OCI-LY7 (cell line): ENCODE results near the gene DHRSX. TPM values are rescaled to one million over a fixed set of nuclear protein-coding genes. Genes with fewer than 3 reads are reported as not detected.

Source experiments
- BruUV-seq: library from RNA; stranded (reverse); fragments of 400-500 nt; replicated peaks from 2 replicates; lab custom pipeline; 2021; lab: Mats Ljungman, UMichigan
- CTCF ChIA-PET: fragments of 300-600 bp; sonication (Branson Sonifier 250); formaldehyde crosslinking; loops from one replicate; lab custom pipeline; 2022; ENCODE audit warnings: antibody characterized with exemption; ENCODE audit not compliant: unreplicated experiment; lab: Charles Lee
- POLR2A ChIA-PET: fragments of 300-600 bp; sonication (Branson Sonifier 250); formaldehyde crosslinking; loops from one replicate; lab custom pipeline; 2022; ENCODE audit warnings: antibody characterized with exemption; lab: Charles Lee
- DNase-seq: peaks from one replicate; pipeline ENCODE4 v3.0.0-alpha.2; 2015; ENCODE audit warnings: low spot score
- H2AFZ ChIP-seq: fragments of 200-600 bp; sonication (generic), shearing (Covaris generic); 2 replicates; pipeline ENCODE4 v1.6.1; 2014; ENCODE audit warnings: mild to moderate bottlenecking, antibody characterized with exemption, low read length, moderate library complexity
- H3K27ac ChIP-seq: fragments of 200-600 bp; sonication (generic); 2 replicates; pipeline ENCODE4 v1.5.1; 2014; ENCODE audit warnings: mixed run types, low read depth, mild to moderate bottlenecking, moderate library complexity, low read length, inconsistent platforms; ENCODE audit not compliant: poor library complexity, severe bottlenecking
- H3K36me3 ChIP-seq: fragments of 200-600 bp; sonication (generic); 2 replicates; pipeline ENCODE4 v1.6.1; 2014; ENCODE audit warnings: mild to moderate bottlenecking, antibody characterized with exemption, low read length, moderate library complexity, mixed read lengths; ENCODE audit not compliant: insufficient read depth
- H3K4me1 ChIP-seq: fragments of 200-600 bp; sonication (generic); 2 replicates; pipeline ENCODE4 v1.5.1; 2014; ENCODE audit warnings: mild to moderate bottlenecking, low read length; ENCODE audit not compliant: insufficient read depth, poor library complexity, severe bottlenecking
- H3K4me2 ChIP-seq: fragments of 200-600 bp; sonication (generic); 2 replicates; pipeline ENCODE4 v1.6.1; 2014; ENCODE audit warnings: mild to moderate bottlenecking, low read length
- H3K4me3 ChIP-seq: fragments of 200-600 bp; sonication (generic); 2 replicates; pipeline ENCODE4 v1.5.1; 2014; ENCODE audit warnings: mild to moderate bottlenecking, low read depth, low read length; ENCODE audit not compliant: poor library complexity, severe bottlenecking
- H3K79me2 ChIP-seq: fragments of 200-600 bp; sonication (generic); 2 replicates; pipeline ENCODE4 v1.6.1; 2016; ENCODE audit warnings: low read depth, mild to moderate bottlenecking, low read length, moderate library complexity, mixed read lengths; ENCODE audit not compliant: insufficient read depth
- H3K9me2 ChIP-seq: fragments of 200-600 bp; sonication (generic); 2 replicates; pipeline ENCODE4 v1.6.1; 2016; ENCODE audit warnings: mild to moderate bottlenecking, low read length, mixed read lengths; ENCODE audit not compliant: insufficient read depth
- H3K9me3 ChIP-seq: fragments of 200-600 bp; sonication (generic); 2 replicates; pipeline ENCODE4 v1.6.1; 2014; ENCODE audit warnings: mild to moderate bottlenecking, mixed run types, low read length, mixed read lengths
- H4K20me1 ChIP-seq: fragments of 200-600 bp; sonication (generic); 2 replicates; pipeline ENCODE4 v1.6.1; 2014; ENCODE audit warnings: mild to moderate bottlenecking, antibody characterized with exemption, low read length, moderate library complexity, mixed read lengths; ENCODE audit not compliant: insufficient read depth
- EZH2phosphoT487 ChIP-seq: fragments of 200-600 bp; sonication (generic); IDR thresholded peaks from 2 replicates; pipeline ENCODE4 v1.6.1; 2018; ENCODE audit warnings: low read depth, borderline replicate concordance, mild to moderate bottlenecking, mixed run types, antibody characterized with exemption, low read length, moderate library complexity, mixed read lengths
- intact Hi-C: fragments of 100-400 bp; cut with micrococcal nuclease; formaldehyde crosslinking; loops from one replicate; pipeline ENCODE4 v1.10.0; 2022; ENCODE audit not compliant: unreplicated experiment
- total RNA-seq, 2 experiments: library from RNA; depleted of rRNA in 1 of 2; stranded (reverse); fragments of >200 nt in 1 of 2; shearing (Covaris generic) in 1 of 2; gene quantifications; 2 replicates each; pipeline ENCODE4 v1.2.3, GENCODE V29; 2014 to 2022
- TF ChIP-seq, protein P1 (sequence below): fragments of 200-600 bp; sonication (generic); conservative IDR thresholded peaks from 2 replicates; pipeline ENCODE4 v1.5.1; 2014; ENCODE audit warnings: mild to moderate bottlenecking, antibody characterized with exemption, low read length, moderate library complexity, mixed read lengths

Gene DHRSX
- total RNA-seq, 2 experiments from 2014 or later: 25.2 to 30.9 TPM

DNA sequence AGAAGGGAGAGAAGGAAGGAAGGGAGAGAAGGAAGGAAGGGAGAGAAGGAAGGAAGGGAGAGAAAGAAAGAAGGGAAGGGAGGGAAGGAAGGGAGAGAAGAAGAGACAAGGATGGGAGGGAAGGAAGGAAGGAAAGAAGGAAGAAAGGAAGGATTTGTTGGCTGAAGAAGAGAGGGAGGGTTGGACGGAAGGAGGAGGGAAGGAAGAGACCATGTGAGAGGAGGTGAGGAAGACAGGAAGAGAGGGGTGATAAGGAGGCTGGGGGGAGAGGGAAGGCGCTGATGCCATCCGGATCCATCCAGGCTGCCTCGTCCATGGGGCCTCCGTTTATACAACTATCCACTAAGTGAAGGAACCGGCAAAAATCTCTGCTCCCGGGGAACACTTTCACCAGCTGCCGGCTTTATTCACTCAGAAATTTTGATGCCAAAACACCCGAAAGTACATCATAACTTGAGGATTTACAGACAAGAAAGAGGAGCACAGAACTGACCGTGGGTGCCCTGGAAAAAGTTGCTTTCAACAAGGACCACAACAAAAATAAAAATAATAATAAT lies 14.9 kb downstream of the DHRSX start:
- ChIA-PET POLR2A (no interaction called here), CTCF (no interaction called here)
- DNase-seq: no peak
- no peak overlapping the region for H2AFZ ChIP-seq
- no peak overlapping the region for H3K27ac ChIP-seq
- H3K36me3 ChIP-seq: peaks cover 67% of the 10 kb centered on the region
- no peak overlapping the region for H3K4me3 ChIP-seq
- peaks cover 2% of the 10 kb centered on the region for H3K4me1 ChIP-seq
- peaks cover under 1% of the 10 kb centered on the region; the same call in 1 of the 2 replicates for H3K9me3 ChIP-seq
- intact Hi-C loops: no loop called here
- H3K4me2 ChIP-seq: no peak overlapping the region
- peaks cover 9% of the 10 kb centered on the region; the same call in 1 of the 2 replicates for H3K79me2 ChIP-seq
- TF ChIP-seq, protein P1, sequence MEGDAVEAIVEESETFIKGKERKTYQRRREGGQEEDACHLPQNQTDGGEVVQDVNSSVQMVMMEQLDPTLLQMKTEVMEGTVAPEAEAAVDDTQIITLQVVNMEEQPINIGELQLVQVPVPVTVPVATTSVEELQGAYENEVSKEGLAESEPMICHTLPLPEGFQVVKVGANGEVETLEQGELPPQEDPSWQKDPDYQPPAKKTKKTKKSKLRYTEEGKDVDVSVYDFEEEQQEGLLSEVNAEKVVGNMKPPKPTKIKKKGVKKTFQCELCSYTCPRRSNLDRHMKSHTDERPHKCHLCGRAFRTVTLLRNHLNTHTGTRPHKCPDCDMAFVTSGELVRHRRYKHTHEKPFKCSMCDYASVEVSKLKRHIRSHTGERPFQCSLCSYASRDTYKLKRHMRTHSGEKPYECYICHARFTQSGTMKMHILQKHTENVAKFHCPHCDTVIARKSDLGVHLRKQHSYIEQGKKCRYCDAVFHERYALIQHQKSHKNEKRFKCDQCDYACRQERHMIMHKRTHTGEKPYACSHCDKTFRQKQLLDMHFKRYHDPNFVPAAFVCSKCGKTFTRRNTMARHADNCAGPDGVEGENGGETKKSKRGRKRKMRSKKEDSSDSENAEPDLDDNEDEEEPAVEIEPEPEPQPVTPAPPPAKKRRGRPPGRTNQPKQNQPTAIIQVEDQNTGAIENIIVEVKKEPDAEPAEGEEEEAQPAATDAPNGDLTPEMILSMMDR: no peak
- TF ChIP-seq EZH2phosphoT487: no peak
- no TSS peak for BruUV-seq
- H3K9me2 ChIP-seq: no peaks in the 10 kb centered on the region
- no peaks in the 10 kb centered on the region for H4K20me1 ChIP-seq

DNA sequence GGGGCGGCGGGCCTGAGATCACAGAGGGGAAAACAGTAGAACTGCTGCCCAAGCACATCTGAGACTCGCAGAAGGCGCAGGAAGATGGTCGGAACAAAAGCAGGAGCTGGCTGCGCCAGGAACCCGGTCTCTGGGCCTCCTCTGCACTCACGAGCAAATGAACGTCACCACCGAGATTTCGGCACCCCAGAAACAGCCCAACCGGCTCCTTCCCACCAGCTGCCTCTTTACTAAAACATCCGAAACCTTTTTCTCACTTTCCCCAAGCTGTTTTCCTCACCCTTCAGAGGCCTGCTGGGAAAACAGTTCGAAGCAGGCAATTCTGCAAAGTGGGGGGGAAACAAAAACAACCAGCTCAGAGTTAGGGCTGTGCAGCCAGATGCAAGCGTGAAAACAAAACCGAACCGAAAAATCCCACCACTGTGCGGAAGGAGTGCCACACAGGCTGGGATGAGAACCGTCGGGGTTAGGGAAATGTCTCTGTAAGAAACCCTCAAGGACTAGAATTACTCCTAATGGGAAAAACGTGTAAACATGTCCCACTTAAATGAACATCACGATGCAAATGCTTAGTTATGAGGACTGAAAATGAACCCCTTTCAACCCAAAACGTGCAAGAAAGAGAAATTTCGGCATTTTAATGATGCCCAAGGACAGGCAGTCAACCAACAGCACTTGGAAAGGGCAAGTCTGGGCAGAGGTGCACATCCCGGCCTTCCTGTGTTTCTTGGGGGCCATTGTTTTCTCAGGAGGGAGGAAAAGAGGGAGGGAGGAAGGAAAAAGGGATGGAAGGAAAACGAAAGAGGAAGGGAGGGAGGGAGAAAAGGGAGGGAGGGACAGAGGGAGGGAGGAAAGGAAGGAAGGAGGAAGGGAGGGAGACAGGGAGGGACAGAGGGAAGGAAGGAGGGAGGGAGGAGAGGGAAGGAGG lies 15.8 kb downstream of the DHRSX start:
- Histone ChIP-seq H3K4me3 (no peak overlapping the region), H2AFZ (no peak overlapping the region), H3K9me2 (no peaks in the 10 kb centered on the region), H3K9me3 (peaks cover 5% of the 10 kb centered on the region; the same call in 1 of the 2 replicates), H3K4me1 (no peaks in the 10 kb centered on the region), H3K27ac (no peak overlapping the region), H3K36me3 (peaks cover 67% of the 10 kb centered on the region), H3K79me2 (peaks cover 14% of the 10 kb centered on the region; the same call in 1 of the 2 replicates), H4K20me1 (no peaks in the 10 kb centered on the region), H3K4me2 (no peak overlapping the region)
- ChIA-PET POLR2A (no interaction called here), CTCF (no interaction called here)
- TF ChIP-seq, protein P1: no peak
- TF ChIP-seq EZH2phosphoT487: no peak
- intact Hi-C loops: no loop called here
- BruUV-seq: no TSS peak
- no peak for DNase-seq
